BLaER1 (cell line): ENCODE results near the gene RNF4.

Source experiments
- H3K27ac ChIP-seq: shearing (Covaris generic); formaldehyde crosslinking; 2 replicates; pipeline ENCODE4 v1.8.1; 2022
- H3K27me3 ChIP-seq: shearing (Covaris generic); formaldehyde crosslinking; 2 replicates; pipeline ENCODE4 v1.8.1; 2022
- H3K36me3 ChIP-seq: shearing (Covaris generic); formaldehyde crosslinking; 2 replicates; pipeline ENCODE4 v1.8.1; 2022
- H3K4me1 ChIP-seq: shearing (Covaris generic); formaldehyde crosslinking; 2 replicates; pipeline ENCODE4 v1.8.1; 2022
- H3K4me2 ChIP-seq: shearing (Covaris generic); formaldehyde crosslinking; 2 replicates; pipeline ENCODE4 v1.8.1; 2022
- H3K4me3 ChIP-seq: shearing (Covaris generic); formaldehyde crosslinking; 2 replicates; pipeline ENCODE4 v1.8.1; 2022
- H3K9ac ChIP-seq: shearing (Covaris generic); formaldehyde crosslinking; 2 replicates; pipeline ENCODE4 v1.8.1; 2022
- H3K9me3 ChIP-seq: shearing (Covaris generic); formaldehyde crosslinking; 2 replicates; pipeline ENCODE4 v1.8.1; 2022
- H4K20me1 ChIP-seq: shearing (Covaris generic); formaldehyde crosslinking; 2 replicates; pipeline ENCODE4 v1.8.1; 2022
- Cebpa-rat ChIP-seq: shearing (Covaris generic); IDR thresholded peaks from 2 replicates; pipeline ENCODE4 v1.8.1; 2022

Gene RNF4

DNA sequence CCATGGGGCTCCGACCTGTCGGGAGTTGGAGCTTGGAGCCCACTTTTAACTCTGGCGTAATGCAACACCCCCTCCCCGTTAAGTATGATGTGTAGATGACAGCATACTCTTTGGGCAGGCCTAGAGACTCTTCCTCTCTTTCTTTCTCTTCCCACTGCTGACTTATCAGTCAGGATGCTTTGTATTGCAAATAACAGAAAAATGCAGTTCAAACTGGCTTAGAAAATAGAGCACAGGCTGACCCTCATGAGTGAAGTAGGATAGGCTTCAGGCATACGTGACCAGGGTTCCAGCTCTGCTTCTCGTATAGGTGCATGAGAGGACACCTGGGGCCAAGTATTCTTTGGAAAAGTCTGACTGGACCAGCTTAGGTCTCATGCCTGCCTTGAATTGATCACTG, 23.3 kb upstream of the RNF4 start:
- no peaks in the 10 kb centered on the region for H3K27me3 ChIP-seq
- no peak overlapping the region for H3K9ac ChIP-seq
- no peak for TF ChIP-seq Cebpa-rat
- H4K20me1 ChIP-seq = no peaks in the 10 kb centered on the region
- H3K27ac ChIP-seq = no peak overlapping the region
- no peak overlapping the region for H3K4me3 ChIP-seq
- peaks cover 11% of the 10 kb centered on the region for H3K4me1 ChIP-seq
- H3K36me3 ChIP-seq = no peaks in the 10 kb centered on the region
- H3K4me2 ChIP-seq = no peak overlapping the region
- H3K9me3 ChIP-seq = no peaks in the 10 kb centered on the region

GRCh38 chr4:2446656-2447564, 22.0 kb upstream of the RNF4 start:
- no peak for TF ChIP-seq Cebpa-rat
- Histone ChIP-seq H4K20me1 (no peaks in the 10 kb centered on the region), H3K27ac (no peak overlapping the region)

DNA sequence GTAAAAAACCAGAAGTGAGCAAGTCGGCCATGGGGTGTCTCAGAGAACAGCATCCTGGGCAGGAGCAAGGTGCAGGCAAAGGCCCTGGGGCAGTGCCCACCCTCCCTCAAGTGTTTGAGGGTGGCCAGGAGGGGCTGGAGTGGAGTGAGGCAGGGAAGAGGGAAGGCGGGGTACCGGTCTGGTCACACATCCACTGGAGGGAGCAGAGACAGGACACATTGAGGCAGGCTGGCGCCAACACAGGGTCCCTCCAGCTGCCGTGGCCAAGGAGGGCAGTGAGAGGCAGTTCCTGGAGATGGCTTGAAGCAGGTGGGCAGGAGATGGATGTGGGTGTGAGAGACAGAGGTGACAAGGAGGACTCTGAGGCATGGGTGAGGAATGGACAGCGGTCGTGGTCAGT, 20.3 kb upstream of the RNF4 start:
- no peaks in the 10 kb centered on the region for H3K36me3 ChIP-seq
- H3K9ac ChIP-seq = no peak overlapping the region
- H3K4me2 ChIP-seq = no peak overlapping the region
- TF ChIP-seq Cebpa-rat = no peak
- no peak overlapping the region for H3K27ac ChIP-seq
- H3K4me1 ChIP-seq = peaks cover 16% of the 10 kb centered on the region
- no peaks in the 10 kb centered on the region for H3K27me3 ChIP-seq
- H3K9me3 ChIP-seq = no peaks in the 10 kb centered on the region
- H4K20me1 ChIP-seq = no peaks in the 10 kb centered on the region
- no peak overlapping the region for H3K4me3 ChIP-seq

More at GRCh38 chr4:2446656-2447564, 22.0 kb upstream of the RNF4 start:
- no peak overlapping the region for H3K4me3 ChIP-seq
- peaks cover 5% of the 10 kb centered on the region; the same call in 1 of the 2 replicates for H3K4me1 ChIP-seq
- no peaks in the 10 kb centered on the region for H3K9me3 ChIP-seq
- no peaks in the 10 kb centered on the region for H3K36me3 ChIP-seq
- H3K9ac ChIP-seq = no peak overlapping the region
- no peak overlapping the region for H3K4me2 ChIP-seq
- H3K27me3 ChIP-seq = no peaks in the 10 kb centered on the region

DNA sequence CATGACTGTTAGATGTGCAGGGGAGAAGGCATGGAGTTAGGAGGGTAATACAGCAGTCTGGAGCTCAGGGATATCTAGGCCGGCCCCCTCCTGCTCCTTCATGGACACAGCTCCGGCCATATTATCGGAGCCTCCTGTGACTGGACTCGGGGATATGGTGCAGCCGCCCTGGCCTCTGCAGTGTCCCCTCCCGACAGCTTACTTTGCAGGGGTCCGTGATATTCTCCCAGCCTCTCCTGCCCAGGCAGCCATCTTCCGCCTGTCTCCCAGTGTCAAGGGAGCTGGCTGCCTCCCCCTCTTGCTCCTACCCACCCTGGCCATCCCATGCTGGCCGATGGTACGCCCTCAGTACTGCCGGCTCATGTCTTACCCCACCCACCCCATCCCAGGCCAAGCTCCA, 19.9 kb upstream of the RNF4 start:
- no peak for TF ChIP-seq Cebpa-rat
- Histone ChIP-seq H3K9me3 (no peaks in the 10 kb centered on the region), H3K27me3 (no peaks in the 10 kb centered on the region), H3K4me1 (peaks cover 21% of the 10 kb centered on the region), H3K9ac (no peak overlapping the region), H3K27ac (no peak overlapping the region), H3K36me3 (no peaks in the 10 kb centered on the region), H3K4me3 (no peak overlapping the region), H3K4me2 (no peak overlapping the region), H4K20me1 (no peaks in the 10 kb centered on the region)

DNA sequence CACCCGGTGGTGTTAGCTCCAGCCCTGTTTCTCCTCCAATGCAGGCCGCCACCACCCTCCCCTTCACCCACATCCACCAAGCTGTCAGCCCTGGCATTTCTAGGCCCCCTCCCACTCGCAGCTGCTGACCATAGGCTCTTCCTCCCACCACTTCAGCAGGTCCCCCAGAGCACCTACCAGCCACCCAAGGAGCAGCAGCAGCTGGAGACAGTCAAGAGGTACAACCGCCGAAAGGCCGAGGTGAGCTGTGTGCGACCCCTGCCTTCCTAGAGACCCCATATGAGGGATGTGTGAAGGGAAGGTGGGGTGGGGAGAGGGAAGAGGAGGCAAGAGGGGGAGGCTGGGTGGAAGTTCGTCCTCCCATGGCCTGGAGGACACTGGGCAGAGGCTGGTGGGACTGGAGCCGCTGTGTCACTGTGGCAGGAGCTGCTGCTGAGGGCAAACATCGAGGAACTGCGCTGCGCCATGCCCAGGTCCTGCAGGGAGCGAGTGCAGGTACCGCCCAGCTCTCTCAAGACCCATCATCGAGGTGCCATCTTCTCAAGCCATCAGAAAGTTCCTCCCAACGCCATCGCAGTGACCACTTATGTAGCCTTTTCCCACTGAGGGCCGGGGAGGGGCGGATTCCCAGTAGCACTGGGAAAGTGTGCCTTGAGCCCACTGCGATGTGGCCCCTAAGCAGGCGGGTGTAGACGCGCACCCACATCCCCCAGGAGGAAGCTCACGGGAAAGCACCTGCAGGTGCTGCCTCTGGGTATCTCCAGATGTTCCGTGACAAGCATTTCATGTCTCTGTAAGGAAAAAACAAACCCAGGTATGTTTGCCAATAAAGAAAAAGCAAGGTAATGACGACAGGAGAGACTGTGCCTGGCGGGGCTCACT, 19.2 kb upstream of the RNF4 start:
- no peaks in the 10 kb centered on the region for H3K27me3 ChIP-seq
- peaks cover 23% of the 10 kb centered on the region for H3K4me1 ChIP-seq
- H4K20me1 ChIP-seq = no peaks in the 10 kb centered on the region
- H3K4me3 ChIP-seq = no peak overlapping the region
- no peak overlapping the region for H3K9ac ChIP-seq
- no peaks in the 10 kb centered on the region for H3K36me3 ChIP-seq
- no peaks in the 10 kb centered on the region for H3K9me3 ChIP-seq
- no peak overlapping the region for H3K27ac ChIP-seq
- no peak for TF ChIP-seq Cebpa-rat
- H3K4me2 ChIP-seq = peak overlapping the region; percentile 14; the same call in 1 of the 2 replicates

- Histone ChIP-seq H3K4me3 (no peak overlapping the region), H3K9ac (no peak overlapping the region), H3K4me2 (no peak overlapping the region), H3K36me3 (no peaks in the 10 kb centered on the region), H3K27ac (no peak overlapping the region), H3K4me1 (peaks cover 23% of the 10 kb centered on the region), H3K27me3 (no peaks in the 10 kb centered on the region), H4K20me1 (no peaks in the 10 kb centered on the region), H3K9me3 (no peaks in the 10 kb centered on the region)
- no peak for TF ChIP-seq Cebpa-rat
These were observed 18.4 kb upstream of the RNF4 start for GRCh38 chr4:2450394-2451035.

DNA sequence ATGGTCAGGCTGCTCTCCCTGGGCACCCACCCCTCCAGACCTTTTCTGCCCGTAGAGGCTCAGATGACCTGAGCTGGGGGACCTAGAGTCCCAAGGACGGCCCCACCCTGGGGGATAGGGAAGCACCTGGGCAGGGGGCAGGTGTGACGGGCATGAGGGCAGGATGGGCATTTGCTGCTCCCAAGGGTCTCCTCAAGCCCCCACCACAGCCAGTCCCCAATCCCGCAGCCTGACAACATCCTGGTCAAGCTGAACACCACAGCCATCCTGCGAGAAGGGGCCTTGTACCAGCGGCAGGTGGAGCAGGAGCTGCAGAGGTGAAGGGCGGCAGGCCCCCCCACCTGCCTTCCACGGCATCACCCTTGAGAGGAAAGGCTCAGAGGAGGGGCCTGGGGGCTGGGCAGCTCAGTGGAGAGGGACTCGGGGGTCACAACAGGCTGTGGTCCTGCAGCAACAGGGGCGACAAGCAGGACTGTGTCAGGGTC, 17.8 kb upstream of the RNF4 start:
- H3K9me3 ChIP-seq = no peaks in the 10 kb centered on the region
- H3K4me2 ChIP-seq = no peak overlapping the region
- no peak overlapping the region for H3K27ac ChIP-seq
- no peak overlapping the region for H3K4me3 ChIP-seq
- no peaks in the 10 kb centered on the region for H3K27me3 ChIP-seq
- no peak overlapping the region for H3K9ac ChIP-seq
- H4K20me1 ChIP-seq = no peaks in the 10 kb centered on the region
- H3K36me3 ChIP-seq = no peaks in the 10 kb centered on the region
- peaks cover 23% of the 10 kb centered on the region for H3K4me1 ChIP-seq
- TF ChIP-seq Cebpa-rat = no peak

DNA sequence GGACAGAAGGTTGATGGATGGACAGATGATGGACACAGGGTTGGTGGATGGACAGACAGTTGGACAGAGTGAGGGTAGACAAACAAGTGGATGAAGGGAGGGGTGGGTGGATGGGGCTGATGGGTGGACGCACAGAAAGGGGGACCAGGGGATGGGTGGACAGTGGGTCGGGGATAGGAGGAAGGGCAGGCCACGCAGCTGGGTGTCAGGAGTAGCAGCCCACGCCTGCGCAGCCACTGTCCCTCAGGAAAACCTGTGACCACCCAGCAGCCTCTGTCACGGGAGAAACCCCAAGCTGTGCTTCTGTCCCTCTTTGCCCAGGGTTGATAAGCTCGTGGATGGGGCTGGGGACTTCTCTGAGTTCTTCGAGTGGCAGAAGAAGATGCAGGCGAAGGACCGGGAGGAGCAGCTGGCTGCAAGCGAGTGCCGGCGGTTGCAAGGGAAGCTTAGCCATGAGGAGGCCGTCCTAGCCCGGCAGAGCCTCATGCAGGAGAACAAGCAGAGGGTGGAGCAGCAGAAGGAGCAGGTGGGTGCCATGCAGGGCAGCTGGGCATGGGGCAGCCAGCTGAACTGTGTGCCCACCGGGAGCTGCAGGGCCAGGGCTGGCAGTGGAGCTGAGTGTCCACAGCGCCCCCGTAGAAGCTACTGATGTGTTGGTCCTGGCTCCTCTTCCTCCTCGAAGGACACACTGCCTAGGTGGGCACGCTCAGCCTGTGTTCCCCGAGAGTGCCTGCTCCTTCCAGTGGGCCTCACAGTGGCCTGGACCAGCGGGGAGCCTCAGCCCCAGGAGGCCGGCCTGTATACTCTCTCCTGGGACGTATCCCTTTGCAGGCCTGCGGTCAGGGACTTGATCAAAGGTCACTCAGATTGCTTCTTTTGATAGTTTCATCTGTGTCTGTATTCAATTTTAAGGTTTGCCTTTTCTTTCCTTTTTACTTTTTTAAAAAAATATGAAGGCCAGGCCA, 16.8 kb upstream of the RNF4 start:
- Histone ChIP-seq H3K36me3 (no peaks in the 10 kb centered on the region), H4K20me1 (no peaks in the 10 kb centered on the region), H3K9me3 (no peaks in the 10 kb centered on the region), H3K27me3 (no peaks in the 10 kb centered on the region), H3K4me1 (peaks cover 23% of the 10 kb centered on the region), H3K4me3 (no peak overlapping the region), H3K27ac (no peak overlapping the region), H3K4me2 (peak overlapping the region; percentile 49), H3K9ac (no peak overlapping the region)
- TF ChIP-seq Cebpa-rat = no peak
